Measurements from ENCODE around the gene NAA60.
"Not testable (repeated sequence)": the region's sequence is repeated elsewhere in the genome, so short reads cannot be mapped to it uniquely, and the experiment has no call there.

Gene NAA60

GRCh38 chr16:3490911-3491629 is 47.6 kb downstream of the NAA60 start:
- no peak overlapping the region for H3K27ac ChIP-seq (ENCODE audit: low read depth, low read length)

DNA sequence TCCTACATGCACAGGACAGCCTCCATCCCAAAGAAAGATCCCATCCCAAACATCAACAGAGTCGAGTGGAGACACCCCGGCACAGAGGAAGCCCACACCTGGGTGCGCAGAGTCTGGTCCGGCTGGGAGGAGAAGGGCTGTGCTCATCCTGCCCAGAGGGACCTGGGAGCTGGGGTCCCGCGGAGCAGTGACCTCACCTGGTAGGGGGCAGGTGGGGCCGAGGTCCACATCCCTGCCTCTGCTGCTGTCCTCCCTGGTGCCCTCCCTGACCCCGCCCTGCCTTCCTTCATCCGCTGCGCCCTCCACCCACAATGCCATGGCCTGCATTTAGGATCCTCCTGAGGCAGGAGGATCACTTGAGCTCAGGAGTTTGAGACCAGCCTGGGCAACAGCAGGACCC is 48.9 kb downstream of the NAA60 start:
- no peak overlapping the region for H3K4me3 ChIP-seq (ENCODE audit: low read depth in 1 of 5, low read length in 5 of 5)
- no peaks in the 10 kb centered on the region for H3K9me3 ChIP-seq (ENCODE audit: control insufficient read depth in 5 of 5, low read length in 5 of 5)
- peaks cover 0 to 7% (median 3%) of the 10 kb centered on the region in 5 donors for H3K36me3 ChIP-seq (ENCODE audit: control insufficient read depth in 5 of 5, insufficient read depth in 5 of 5, low read length in 5 of 5)
- no peak overlapping the region for H3K9ac ChIP-seq (ENCODE audit: low read length in 5 of 5)
- H3K4me1 ChIP-seq (ENCODE audit: control insufficient read depth in 5 of 5, insufficient read depth in 5 of 5, low read length in 5 of 5): peaks cover 0 to 13% (median 12%) of the 10 kb centered on the region in 5 donors
- H3K27ac ChIP-seq (ENCODE audit: low read depth, low read length): no peak overlapping the region
- no peaks in the 10 kb centered on the region for H3K27me3 ChIP-seq (ENCODE audit: control insufficient read depth in 5 of 5, insufficient read depth in 4 of 5, low read length in 5 of 5)

More at GRCh38 chr16:3490911-3491629, 47.6 kb downstream of the NAA60 start:
- peaks cover 0 to 13% (median 12%) of the 10 kb centered on the region in 5 donors for H3K4me1 ChIP-seq (ENCODE audit: control insufficient read depth in 5 of 5, insufficient read depth in 5 of 5, low read length in 5 of 5)
- no peaks in the 10 kb centered on the region for H3K27me3 ChIP-seq (ENCODE audit: control insufficient read depth in 5 of 5, insufficient read depth in 4 of 5, low read length in 5 of 5)
- H3K9ac ChIP-seq (ENCODE audit: low read length in 5 of 5): no peak overlapping the region
- H3K4me3 ChIP-seq (ENCODE audit: low read depth in 1 of 5, low read length in 5 of 5): no peak overlapping the region
- H3K9me3 ChIP-seq (ENCODE audit: control insufficient read depth in 5 of 5, low read length in 5 of 5): no peaks in the 10 kb centered on the region
- peaks cover 0 to 18% (median 12%) of the 10 kb centered on the region in 5 donors for H3K36me3 ChIP-seq (ENCODE audit: control insufficient read depth in 5 of 5, insufficient read depth in 5 of 5, low read length in 5 of 5)

DNA sequence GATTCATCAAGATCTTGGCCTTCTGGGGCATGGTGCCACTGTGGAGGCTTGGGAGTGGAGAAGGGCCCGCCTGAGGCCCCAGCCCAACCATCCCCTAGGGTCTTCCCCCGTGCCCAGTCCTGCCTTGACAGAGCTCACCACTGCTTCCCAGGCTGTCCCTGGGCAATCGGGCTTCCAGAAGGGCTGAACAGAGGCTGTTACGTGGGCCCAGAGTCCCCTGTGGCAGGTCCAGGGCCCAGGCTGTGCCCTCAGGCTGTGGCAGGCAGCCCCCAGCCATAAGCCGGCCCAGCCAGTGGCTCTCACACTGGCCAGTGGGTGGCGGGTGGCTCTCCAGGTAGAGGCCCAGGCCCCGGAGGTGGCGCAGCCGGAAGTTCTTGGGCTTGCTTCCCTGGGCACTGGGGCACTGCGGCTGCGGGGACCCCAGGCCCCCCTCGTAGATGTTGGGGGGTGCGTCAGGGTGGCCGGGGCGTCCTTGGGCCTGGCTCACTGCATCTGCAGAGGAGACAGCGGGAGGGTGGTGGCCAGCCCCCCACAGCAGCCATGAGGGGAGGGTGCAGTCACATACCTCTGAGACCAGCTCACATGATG is 51.0 kb downstream of the NAA60 start:
- Histone ChIP-seq H3K4me1 (ENCODE audit: control insufficient read depth in 5 of 5, insufficient read depth in 5 of 5, low read length in 5 of 5) (peaks cover 0 to 13% (median 12%) of the 10 kb centered on the region in 5 donors), H3K27ac (ENCODE audit: low read depth, low read length) (no peak overlapping the region), H3K36me3 (ENCODE audit: control insufficient read depth in 5 of 5, insufficient read depth in 5 of 5, low read length in 5 of 5) (no peaks in the 10 kb centered on the region), H3K9me3 (ENCODE audit: control insufficient read depth in 5 of 5, low read length in 5 of 5) (no peaks in the 10 kb centered on the region), H3K4me3 (ENCODE audit: low read depth in 1 of 5, low read length in 5 of 5) (no peak overlapping the region), H3K27me3 (ENCODE audit: control insufficient read depth in 5 of 5, insufficient read depth in 4 of 5, low read length in 5 of 5) (no peaks in the 10 kb centered on the region), H3K9ac (ENCODE audit: low read length in 5 of 5) (no peak overlapping the region)

GRCh38 chr16:3495176-3495575 is 51.7 kb downstream of the NAA60 start, which contains the start of gene C16orf90:
C16orf90 (minus strand) TSS chr16:3495489; CDS start chr16:3495421, 68 bp downstream.
- H3K27me3 ChIP-seq (ENCODE audit: control insufficient read depth in 5 of 5, insufficient read depth in 4 of 5, low read length in 5 of 5): no peaks in the 10 kb centered on the region
- H3K36me3 ChIP-seq (ENCODE audit: control insufficient read depth in 5 of 5, insufficient read depth in 5 of 5, low read length in 5 of 5): no peaks in the 10 kb centered on the region
- no peak within 1 kb of the TSS for H3K27ac ChIP-seq (ENCODE audit: low read depth, low read length)
- peaks cover 0 to 16% (median 12%) of the 10 kb centered on the region in 5 donors for H3K4me1 ChIP-seq (ENCODE audit: control insufficient read depth in 5 of 5, insufficient read depth in 5 of 5, low read length in 5 of 5)
- no peak within 1 kb of the TSS for H3K9ac ChIP-seq (ENCODE audit: low read length in 5 of 5)
- no peak within 1 kb of the TSS for H3K4me3 ChIP-seq (ENCODE audit: low read depth in 1 of 5, low read length in 5 of 5)
- no peaks in the 10 kb centered on the region for H3K9me3 ChIP-seq (ENCODE audit: control insufficient read depth in 5 of 5, low read length in 5 of 5)

GRCh38 chr16:3496386-3496785 is 52.9 kb downstream of the NAA60 start:
- no peaks in the 10 kb centered on the region for H3K9me3 ChIP-seq (ENCODE audit: control insufficient read depth in 5 of 5, low read length in 5 of 5)
- peaks cover 0 to 26% (median 15%) of the 10 kb centered on the region in 5 donors for H3K4me1 ChIP-seq (ENCODE audit: control insufficient read depth in 5 of 5, insufficient read depth in 5 of 5, low read length in 5 of 5)
- no peak overlapping the region for H3K4me3 ChIP-seq (ENCODE audit: low read depth in 1 of 5, low read length in 5 of 5)
- H3K9ac ChIP-seq (ENCODE audit: low read length in 5 of 5): no peak overlapping the region
- H3K27ac ChIP-seq (ENCODE audit: low read depth, low read length): no peak overlapping the region
- H3K27me3 ChIP-seq (ENCODE audit: control insufficient read depth in 5 of 5, insufficient read depth in 4 of 5, low read length in 5 of 5): no peaks in the 10 kb centered on the region
- no peaks in the 10 kb centered on the region for H3K36me3 ChIP-seq (ENCODE audit: control insufficient read depth in 5 of 5, insufficient read depth in 5 of 5, low read length in 5 of 5)

DNA sequence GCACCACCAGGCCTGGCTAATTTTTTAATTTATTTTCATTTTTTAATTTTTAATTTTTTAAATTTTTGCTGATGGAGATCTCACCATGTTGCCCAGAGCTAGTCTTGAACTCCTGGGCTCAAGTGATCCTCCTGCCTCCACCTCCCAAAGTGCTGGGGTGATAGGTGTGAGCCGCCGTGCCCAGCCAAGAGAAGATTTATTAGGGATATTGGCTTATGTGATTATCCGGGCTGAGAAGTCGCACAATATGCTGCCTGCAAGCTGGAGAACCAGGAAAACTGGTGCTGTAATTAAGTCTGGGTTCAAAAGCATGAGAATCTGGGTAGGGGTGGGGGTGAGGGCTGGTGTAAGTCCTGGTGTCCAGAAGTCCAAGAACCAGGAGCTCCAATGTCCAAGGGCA is 54.3 kb downstream of the NAA60 start:
- H3K36me3 ChIP-seq (ENCODE audit: control insufficient read depth in 5 of 5, insufficient read depth in 5 of 5, low read length in 5 of 5): no peaks in the 10 kb centered on the region
- no peak overlapping the region for H3K9ac ChIP-seq (ENCODE audit: low read length in 5 of 5)
- H3K27ac ChIP-seq (ENCODE audit: low read depth, low read length): no peak overlapping the region
- peaks cover 2 to 34% (median 24%) of the 10 kb centered on the region in 5 donors for H3K4me1 ChIP-seq (ENCODE audit: control insufficient read depth in 5 of 5, insufficient read depth in 5 of 5, low read length in 5 of 5)
- H3K9me3 ChIP-seq (ENCODE audit: control insufficient read depth in 5 of 5, low read length in 5 of 5): no peaks in the 10 kb centered on the region
- no peaks in the 10 kb centered on the region for H3K27me3 ChIP-seq (ENCODE audit: control insufficient read depth in 5 of 5, insufficient read depth in 4 of 5, low read length in 5 of 5)
- H3K4me3 ChIP-seq (ENCODE audit: low read depth in 1 of 5, low read length in 5 of 5): no peak overlapping the region

GRCh38 chr16:3498988-3499387 is 55.5 kb downstream of the NAA60 start:
- Histone ChIP-seq H3K27me3 (ENCODE audit: control insufficient read depth in 5 of 5, insufficient read depth in 4 of 5, low read length in 5 of 5) (no peaks in the 10 kb centered on the region), H3K36me3 (ENCODE audit: control insufficient read depth in 5 of 5, insufficient read depth in 5 of 5, low read length in 5 of 5) (no peaks in the 10 kb centered on the region), H3K4me3 (ENCODE audit: low read depth in 1 of 5, low read length in 5 of 5) (no peak overlapping the region), H3K9ac (ENCODE audit: low read length in 5 of 5) (no peak overlapping the region), H3K9me3 (ENCODE audit: control insufficient read depth in 5 of 5, low read length in 5 of 5) (no peaks in the 10 kb centered on the region), H3K4me1 (ENCODE audit: control insufficient read depth in 5 of 5, insufficient read depth in 5 of 5, low read length in 5 of 5) (peaks cover 2 to 23% (median 13%) of the 10 kb centered on the region in 5 donors), H3K27ac (ENCODE audit: low read depth, low read length) (no peak overlapping the region)

GRCh38 chr16:3501412-3501761 is 57.9 kb downstream of the NAA60 start:
- Histone ChIP-seq H3K4me1 (ENCODE audit: control insufficient read depth in 5 of 5, insufficient read depth in 5 of 5, low read length in 5 of 5) (peaks cover 2 to 23% (median 13%) of the 10 kb centered on the region in 5 donors), H3K4me3 (ENCODE audit: low read depth in 1 of 5, low read length in 5 of 5) (peak overlapping the region; percentile 77 to 91 (median 80)), H3K27ac (ENCODE audit: low read depth, low read length) (peak overlapping the region; percentile 65), H3K36me3 (ENCODE audit: control insufficient read depth in 5 of 5, insufficient read depth in 5 of 5, low read length in 5 of 5) (peaks cover 4 to 12% (median 11%) of the 10 kb centered on the region in 5 donors), H3K9ac (ENCODE audit: low read length in 5 of 5) (peak overlapping the region; percentile 26 to 86 (median 76))
- H3K27me3 ChIP-seq (ENCODE audit: control insufficient read depth in 5 of 5, insufficient read depth in 4 of 5, low read length in 5 of 5); H3K9me3 ChIP-seq (ENCODE audit: control insufficient read depth in 5 of 5, low read length in 5 of 5): not testable (repeated sequence)

DNA sequence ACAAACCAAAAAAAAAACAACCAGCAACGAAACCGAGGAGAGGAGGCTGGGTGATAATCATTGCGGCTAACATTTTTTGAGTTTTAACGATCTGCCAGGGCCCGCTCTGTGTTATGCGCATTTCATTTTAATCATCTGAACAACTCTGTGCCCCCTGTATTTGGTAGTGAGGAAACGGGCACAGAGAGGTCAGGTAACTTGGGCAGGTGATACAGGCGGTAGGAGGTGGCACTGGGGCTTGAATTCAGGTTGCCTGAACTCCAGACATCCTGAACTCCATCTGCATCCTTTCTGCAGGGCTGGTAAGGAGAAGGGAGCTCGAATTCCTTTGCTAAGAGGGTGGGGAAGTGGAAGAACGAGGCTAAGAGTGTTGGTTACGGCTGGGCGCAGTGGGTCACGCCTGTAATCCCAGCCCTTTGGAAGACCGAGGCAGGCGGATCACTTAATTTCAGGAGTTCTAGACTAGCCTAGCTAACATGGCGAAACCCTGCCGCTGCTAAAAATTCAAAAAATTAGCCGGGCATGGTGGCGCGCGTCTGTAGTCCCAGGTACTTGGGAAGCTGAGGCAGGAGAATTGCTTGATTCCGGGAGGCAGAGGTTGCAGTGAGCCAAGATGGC is 58.4 kb downstream of the NAA60 start:
- H3K4me3 ChIP-seq (ENCODE audit: low read depth in 1 of 5, low read length in 5 of 5): peak overlapping the region; percentile 66 to 91 (median 80)
- H3K4me1 ChIP-seq (ENCODE audit: control insufficient read depth in 5 of 5, insufficient read depth in 5 of 5, low read length in 5 of 5): peaks cover 2 to 23% (median 13%) of the 10 kb centered on the region in 5 donors
- H3K9me3 ChIP-seq (ENCODE audit: control insufficient read depth in 5 of 5, low read length in 5 of 5): no peaks in the 10 kb centered on the region
- H3K27me3 ChIP-seq (ENCODE audit: control insufficient read depth in 5 of 5, insufficient read depth in 4 of 5, low read length in 5 of 5): no peaks in the 10 kb centered on the region
- no peak overlapping the region for H3K27ac ChIP-seq (ENCODE audit: low read depth, low read length)
- H3K9ac ChIP-seq (ENCODE audit: low read length in 5 of 5): peak overlapping the region in 3 of 5 donors; percentile 41 to 77 (median 73)
- peaks cover 4 to 16% (median 14%) of the 10 kb centered on the region in 5 donors for H3K36me3 ChIP-seq (ENCODE audit: control insufficient read depth in 5 of 5, insufficient read depth in 5 of 5, low read length in 5 of 5)

- no peak overlapping the region for H3K4me3 ChIP-seq (ENCODE audit: low read depth in 1 of 5, low read length in 5 of 5)
- H3K27ac ChIP-seq (ENCODE audit: low read depth, low read length): no peak overlapping the region
- H3K27me3 ChIP-seq (ENCODE audit: control insufficient read depth in 5 of 5, insufficient read depth in 4 of 5, low read length in 5 of 5): no peaks in the 10 kb centered on the region
- no peaks in the 10 kb centered on the region for H3K9me3 ChIP-seq (ENCODE audit: control insufficient read depth in 5 of 5, low read length in 5 of 5)
- H3K36me3 ChIP-seq (ENCODE audit: control insufficient read depth in 5 of 5, insufficient read depth in 5 of 5, low read length in 5 of 5): peaks cover 13 to 26% (median 18%) of the 10 kb centered on the region in 5 donors
- no peak overlapping the region for H3K9ac ChIP-seq (ENCODE audit: low read length in 5 of 5)
- H3K4me1 ChIP-seq (ENCODE audit: control insufficient read depth in 5 of 5, insufficient read depth in 5 of 5, low read length in 5 of 5): peaks cover 2 to 23% (median 13%) of the 10 kb centered on the region in 5 donors
Measured at GRCh38 chr16:3503523-3503922, 60.0 kb downstream of the NAA60 start.

All from subcutaneous abdominal adipose tissue (tissue), 5 donors.